GM21381 (cell line): ENCODE measurements around the gene MID1.
"Not testable (repeated sequence)": the region's sequence is repeated elsewhere in the genome, so short reads cannot be mapped to it uniquely, and the experiment has no call there.

ENCODE experiments used
- ATAC-seq: cut with Tn5 transposase; IDR thresholded peaks from one replicate; pipeline ENCODE4 v1.9.1; 2021; ENCODE audit warnings: mild to moderate bottlenecking, moderate library complexity; ENCODE audit not compliant: unreplicated experiment

The MID1 gene

DNA sequence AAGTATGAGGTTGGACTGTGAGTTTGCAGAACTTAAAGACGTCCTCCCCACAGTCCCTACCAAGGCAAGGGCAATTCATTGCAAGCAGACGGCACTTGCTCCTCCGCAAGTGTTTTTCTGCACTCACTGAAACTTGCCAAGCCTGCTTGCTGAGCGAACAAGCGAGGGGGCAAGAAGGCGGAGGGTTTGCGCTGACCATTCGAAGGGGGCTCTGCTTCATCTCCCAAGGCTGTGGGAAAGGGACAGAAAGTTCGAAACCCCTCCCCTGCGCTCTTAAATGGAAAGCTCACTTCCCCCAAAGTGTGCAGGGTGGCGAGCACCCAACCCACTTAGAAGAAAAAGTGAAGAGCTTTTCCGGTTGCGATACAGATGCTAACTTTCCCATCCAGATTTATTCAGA, 1.4 kb downstream of the MID1 start:
- no peak for ATAC-seq

DNA sequence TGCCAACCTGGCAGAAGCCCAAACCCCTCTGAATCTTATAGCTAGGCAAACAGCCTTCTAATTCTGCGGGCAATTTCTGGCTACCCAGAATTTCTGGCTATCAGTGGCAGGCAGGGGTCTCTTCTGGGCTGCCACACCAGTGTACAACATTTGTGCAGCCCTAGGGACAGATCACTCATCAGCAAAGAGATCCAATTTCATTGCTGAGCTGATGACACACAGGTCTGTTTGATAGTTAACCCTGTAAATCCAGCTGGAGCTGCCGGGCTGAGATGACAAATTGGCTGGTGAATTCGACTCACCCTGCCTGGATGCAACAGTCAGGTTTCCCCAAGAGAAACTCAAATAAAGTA, 2.4 kb downstream of the MID1 start:
- no peak for ATAC-seq

DNA sequence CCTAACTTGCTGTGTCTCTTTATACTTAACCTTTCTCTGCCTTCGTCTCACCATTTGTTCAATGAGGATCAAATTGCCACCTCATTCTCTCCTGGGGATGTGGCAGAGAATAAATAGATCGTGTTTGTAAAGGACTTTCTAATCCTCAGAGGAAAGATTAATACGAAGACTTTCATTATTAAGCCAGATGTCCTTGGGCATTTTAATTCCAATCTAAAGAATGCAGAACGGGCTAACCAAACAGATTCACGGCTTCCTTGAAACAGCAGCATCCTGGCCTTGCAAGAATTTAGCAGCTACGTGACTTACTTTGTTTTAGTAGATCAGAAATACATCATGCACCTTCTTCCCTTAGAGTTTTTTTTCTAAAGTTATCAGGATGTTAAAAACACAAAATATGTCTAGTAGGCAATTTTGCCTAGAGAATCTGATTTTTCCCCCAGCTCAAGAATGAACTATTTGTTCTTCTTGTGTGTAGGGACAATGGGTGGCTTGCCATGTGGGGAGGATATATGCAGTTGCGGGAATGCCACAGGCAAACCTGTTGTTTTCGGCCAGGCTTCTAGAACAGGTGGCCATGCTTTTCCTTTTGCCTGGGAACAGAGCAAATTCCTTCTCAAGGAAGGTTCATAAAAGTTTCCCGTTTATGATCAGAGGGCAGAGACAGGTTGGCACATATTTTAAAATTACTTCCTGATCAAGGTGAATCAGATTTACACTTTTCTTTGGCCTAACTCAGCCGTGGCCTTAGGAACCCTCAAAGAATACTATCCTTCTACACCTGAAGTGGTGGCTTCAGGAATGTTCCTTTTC, 3.0 kb downstream of the MID1 start:
- ATAC-seq, result no peak

DNA sequence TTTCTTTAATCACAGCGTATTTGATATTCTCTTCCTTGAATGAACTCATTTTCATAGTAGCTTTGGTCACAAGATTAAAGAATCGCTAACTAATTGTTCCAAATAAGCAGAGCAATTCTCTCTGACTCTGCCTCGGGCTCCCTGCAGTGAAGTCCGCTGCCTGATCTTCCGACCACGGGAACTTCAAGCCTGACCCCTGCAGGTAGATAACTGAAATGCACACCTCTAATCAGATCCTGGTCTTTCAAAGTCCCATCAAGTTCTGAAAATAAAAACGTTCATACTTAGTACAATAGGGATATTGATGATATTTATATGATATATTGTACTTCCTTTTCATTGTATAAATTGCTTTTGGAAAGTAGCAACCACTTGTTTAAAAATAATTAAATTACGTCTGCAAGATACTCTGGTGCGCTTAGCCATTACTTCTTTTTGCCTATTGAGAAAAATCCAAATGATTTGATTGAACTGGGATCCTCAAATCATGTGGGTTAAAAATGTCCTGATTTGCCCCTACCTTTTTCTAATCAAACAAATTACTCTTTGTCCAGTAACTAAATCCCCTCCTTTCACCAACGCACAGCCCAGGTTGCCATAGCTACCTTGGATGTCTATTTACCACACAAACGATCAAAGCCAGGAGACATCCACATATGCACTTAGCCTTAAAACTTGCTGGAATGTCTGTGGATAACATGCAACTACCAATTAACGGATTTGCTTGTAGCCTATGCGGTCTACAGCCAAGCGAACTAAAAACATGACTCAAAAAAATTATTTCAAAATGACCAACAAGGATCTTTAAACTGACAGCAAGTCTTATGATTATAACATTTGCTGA, 4.2 kb downstream of the MID1 start:
- ATAC-seq, result peak; percentile 65

DNA sequence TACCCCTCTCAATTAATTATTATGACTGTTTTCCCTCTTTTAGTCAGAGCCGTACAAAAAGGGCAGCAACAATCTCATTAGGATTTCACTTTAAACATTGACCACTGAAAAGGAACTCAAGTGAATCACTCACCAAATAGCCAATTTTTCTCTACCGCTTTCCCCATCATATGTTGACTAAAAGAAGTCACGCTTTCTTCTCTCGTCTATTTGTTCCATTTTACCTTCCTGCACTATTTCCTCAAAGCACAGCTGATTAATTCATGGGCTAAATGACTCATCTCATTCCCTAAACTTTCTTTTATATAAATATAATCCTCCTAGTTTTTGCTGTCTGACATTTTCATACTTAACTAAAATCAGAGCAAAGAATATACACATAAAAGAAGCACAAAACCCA, 8.2 kb downstream of the MID1 start:
- ATAC-seq, result no peak

DNA sequence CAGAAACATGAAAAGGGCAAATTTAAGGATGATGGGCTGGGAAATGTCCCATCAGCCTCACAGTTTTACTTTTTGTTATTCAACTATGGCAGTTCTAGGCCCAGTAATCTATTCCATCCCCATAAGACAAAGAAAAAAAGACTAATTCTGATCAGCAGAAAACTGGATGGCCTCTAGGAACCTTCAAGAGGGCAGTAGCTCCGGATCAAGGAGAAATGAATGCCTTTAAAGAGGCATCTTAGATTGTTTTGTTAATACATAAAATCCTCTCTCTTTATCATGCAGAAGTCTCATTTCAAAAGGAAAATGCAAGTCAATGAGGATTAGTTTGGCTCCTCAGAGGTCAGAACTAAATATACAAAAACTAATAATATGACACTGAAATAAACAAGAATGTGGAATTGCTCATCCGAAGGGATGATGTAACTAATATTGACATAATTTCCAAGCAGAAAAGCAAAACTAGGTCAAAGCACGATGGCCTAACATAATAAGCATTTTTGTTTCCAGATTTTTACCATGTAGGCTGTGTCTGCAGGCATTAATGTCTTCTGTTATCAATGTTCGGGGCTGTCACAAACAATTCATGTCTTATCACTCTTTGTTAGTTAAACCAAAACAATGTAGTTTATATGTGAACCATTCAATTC, 8.8 kb downstream of the MID1 start:
- no peak for ATAC-seq

DNA sequence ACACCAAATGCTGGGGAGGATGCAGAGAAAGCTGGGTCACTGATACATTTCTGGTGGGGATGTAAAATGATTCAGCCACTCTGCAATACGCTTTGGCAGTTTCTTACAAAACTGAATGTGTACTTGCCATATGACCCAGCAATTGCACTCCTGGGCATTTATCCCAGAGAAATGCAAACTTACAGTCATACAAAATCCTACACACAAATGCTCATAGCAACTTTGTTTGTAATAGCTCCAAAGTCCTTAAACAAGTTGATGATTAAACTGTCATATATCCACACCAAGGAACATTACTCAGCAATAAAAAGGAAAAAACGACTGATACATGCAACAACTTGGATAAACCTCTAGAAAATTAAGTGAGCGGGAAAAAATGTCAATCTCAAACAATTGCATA, 12.3 kb downstream of the MID1 start:
- no peak for ATAC-seq

DNA sequence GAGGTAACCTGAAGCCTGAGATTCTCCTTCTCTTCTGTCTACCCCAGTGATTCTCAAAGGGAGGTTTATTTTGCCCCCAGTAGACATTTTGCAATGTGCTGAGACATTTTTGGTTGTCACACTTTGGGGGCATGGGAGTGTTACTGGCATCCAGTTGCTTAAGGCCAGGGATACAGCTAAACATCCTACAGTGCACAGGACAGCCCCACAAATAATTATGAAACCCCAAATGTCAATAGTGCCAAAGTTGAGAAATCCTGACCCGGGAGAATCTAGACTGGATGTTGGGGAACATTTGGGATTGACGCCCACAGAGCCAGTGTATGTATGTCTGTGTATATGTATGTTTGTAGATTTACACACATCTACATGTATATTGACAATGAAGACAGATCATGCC, 13.2 kb downstream of the MID1 start:
- ATAC-seq, result no peak

DNA sequence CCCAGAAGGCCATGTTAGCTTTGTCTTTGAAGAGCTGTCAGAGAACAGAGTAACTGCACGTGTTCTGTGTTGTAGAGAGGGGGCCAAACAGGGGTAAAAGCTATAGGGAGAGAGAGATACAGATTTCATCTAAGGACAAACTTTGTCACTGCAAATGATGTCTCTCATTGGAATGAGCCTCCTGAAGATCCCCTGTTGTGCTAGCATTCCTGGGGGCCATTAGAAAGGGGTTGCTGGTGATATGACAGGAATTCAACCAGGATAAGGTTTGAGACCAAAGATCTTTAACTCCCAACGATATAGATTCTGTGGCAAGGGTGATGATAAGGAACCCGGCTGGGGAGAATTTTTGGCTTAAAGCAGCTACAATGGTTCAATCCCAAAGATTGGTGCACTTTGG, 16.8 kb downstream of the MID1 start:
- no peak for ATAC-seq

DNA sequence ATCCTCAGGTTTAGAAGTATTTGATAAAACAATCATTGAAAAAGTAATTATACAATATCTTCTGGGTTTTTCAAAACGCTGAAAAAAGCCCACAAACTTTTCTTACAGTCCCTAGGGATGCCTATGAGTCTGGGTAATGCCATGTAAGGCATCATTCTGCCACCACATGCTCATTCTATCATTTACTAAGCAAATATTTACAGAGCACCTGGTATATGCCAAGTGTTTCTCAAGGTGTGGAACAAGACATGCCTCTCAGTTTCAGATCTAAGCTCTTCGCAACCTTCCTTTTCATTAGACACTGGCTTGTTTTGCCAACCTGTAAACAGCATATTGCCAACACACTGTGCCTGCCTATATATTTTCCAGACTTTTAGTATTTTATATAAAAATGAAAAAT, 17.7 kb downstream of the MID1 start:
- ATAC-seq, result no peak

DNA sequence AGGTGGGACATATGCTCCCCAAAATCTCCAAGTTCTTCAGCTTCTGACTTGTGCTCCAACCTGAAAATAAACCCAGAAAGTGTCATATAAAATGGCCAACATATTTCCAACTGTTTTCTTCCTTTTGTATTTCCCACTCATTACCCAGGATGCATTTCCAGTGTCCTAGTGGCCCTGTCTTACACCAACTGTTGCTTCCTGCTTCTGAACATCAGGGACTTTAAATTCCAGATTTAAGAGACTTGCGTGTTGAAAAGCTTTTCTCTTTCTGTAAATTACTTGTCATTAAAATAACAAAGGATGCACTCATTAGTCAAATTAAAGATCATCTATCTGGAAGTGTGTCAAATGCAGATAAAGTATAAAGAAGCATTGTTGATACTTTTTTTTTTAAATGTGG, 19.9 kb downstream of the MID1 start:
- no peak for ATAC-seq

DNA sequence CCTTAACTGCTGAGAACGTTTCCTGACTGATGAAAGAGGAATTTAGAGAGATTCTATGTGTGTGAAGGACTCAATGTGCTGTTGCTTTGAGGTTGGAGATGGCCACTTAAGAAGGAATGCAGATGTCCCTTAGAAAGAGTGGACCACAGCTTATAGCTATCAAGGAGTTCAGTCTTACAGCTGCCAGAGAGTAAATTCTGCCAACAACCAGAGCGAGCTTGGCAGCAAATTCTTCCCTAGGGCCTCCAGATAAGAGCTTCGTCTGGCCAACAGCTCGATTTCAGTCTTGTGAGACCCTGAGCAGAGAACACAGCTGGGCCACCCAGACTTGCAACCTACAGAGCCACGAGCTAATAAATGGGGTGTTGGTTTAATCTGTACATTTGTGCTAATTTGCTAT, 21.8 kb downstream of the MID1 start:
- ATAC-seq, result no peak

DNA sequence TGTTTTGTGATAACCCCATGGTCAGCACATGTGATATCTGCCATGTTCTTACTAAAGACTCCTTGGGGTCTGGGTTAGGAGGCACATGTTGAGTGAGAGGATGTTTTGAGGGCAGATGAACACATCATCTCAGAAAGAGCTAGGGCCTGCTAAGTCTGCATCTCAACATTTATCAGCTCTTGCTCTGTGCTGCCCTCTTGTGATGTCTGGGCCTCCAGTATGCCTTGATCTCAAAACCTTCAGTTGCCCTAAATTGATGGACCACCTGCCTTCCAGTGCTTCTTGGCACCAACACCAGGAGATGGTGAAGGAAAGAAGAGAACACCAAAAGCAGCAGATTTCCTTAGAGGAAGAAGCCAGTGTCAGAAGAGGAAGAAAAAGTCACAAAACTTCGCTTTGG, 22.5 kb downstream of the MID1 start:
- no peak for ATAC-seq

DNA sequence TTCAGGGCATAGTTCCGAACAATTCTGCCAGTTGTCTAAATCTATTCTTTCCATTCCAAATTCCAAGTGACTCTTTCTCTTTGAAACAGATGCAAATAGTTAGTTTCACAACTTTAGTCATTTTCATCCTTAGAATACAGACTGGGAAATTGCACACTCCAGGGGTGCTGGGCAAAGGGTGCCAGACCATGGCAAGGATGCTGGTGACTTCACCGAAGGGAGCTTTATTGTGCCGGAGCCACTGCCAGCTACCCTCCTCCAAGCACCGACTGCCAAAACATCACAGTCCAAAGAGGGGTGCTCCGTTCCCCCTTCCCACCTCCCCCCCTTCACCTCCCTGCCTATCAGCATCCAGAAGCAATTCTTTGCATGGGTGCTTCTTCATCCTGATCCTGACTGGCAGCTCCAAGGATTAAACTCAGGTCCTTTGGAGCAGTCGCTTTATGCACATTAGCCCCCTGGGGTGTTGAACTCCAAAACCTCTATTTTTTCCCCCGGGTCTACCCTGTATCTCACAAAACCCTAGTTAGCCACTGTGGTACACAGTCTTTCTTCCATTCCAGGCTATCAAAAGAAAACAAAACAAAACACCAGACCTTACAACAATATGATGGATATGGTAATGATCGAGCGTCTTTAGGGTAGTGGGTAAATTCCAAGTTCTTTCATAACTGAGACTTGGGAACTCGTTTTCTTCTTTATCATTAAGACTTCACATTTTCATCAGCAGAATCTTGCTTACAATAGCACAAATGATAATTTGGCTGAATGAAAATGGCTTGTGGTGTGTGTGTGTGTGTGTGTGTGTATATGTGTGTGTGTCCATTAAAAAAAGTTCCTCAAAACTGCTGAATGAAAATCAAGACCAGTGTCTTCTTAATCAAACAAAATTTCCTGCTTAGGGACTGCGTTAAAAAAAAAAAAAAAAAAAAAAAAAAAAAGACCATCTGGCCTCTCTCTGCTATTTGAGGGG, 28.7 kb downstream of the MID1 start:
- no peak for ATAC-seq

DNA sequence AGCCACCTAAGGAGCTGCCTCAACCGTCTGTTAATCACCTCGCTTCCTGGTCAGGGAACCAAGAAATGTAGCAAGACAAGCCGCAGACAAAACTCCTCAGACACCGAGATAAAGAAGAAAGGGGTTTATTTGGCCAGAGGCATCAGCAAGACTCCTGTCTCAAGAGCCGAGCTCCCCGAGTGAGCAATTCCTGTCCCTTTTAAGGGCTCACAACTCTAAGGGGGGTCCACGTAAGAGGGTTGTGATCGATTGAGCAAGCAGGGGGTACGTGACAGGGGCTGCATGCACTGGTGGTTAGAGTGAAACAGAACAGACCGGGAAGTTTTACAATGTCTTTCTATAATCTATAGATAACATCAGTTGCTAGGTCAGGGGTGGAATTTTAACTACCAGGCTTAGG, 30.6 kb downstream of the MID1 start:
- not testable (repeated sequence) for ATAC-seq

DNA sequence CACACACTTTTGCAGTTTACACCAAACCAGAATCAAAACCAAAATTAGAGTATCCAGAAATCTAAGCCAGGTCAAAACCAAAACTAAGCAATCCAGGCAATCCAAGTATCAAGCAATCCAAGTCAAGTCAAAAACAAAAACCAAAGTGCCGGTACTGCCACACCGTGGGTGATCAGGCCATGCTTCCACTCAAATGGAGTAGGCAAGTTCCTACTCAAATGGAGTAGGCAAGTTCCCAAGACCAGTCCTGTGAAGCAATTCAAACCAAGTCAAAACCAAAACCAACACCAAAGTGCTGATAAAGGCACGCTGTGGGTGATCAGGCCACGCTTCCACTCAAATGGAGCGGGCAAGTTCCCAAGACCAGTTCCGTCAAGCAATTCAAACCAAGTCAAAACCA, 31.3 kb downstream of the MID1 start:
- ATAC-seq, result no peak

DNA sequence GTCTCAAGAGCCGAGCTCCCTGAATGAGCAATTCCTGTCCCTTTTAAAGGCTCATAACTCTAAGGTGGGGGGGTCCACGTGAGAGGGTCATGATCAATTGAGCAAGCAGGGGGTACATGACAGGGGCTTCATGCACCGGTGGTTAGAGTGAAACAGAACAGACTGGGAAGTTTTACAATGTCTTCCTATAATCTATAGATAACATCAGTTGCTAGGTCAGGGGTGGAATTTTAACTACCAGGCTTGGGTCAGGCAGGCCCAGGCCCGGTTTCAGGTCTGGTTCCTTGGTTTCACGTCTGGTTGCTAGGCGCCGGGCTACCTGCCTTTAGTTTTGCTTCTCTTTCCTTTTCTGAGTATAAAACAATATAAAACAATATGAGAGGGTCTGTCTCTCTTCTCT, 35.5 kb downstream of the MID1 start:
- ATAC-seq, result not testable (repeated sequence)

DNA sequence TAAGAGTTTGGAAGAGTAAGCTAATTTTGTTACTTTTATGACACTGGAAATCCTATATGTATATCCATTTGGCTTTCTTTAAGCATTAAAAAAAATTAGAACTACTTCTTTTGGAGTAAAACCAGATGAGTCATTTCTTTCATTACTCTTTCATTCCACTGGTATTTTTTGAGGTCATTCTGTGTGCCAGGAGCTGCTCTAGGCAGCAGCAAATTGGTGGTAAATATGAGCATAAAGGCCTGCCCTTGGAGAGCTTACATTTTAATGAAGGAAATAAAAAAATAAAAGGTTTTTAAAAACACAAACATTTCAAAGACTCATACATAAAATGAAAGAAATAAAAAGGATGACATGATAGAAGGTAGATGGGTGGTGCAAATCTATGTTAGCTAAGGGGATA, 37.4 kb downstream of the MID1 start:
- no peak for ATAC-seq

DNA sequence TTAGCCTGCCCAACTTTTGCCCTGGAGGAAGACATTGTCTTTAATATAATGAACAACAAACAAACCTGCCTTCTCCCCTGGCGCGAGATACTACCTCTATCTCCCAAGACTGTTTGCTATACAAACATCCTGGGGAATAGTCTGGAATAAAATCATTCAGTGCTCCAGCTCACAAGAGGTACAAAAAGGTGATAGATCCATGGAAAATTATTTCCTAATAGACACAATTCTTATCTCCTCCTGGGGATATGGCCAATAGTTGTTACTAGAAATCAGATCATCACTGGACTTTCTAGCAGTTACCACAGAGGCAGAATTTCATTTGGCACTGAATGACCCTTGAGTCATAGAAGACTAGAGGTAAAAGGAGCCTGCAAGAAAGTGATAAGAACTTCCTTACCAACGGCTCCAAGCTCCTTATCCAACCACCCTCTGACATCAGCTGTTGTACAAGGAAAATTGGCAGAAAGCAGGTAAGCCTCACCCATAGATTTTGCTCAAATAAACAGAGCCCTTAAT, 38.1 kb downstream of the MID1 start:
- no peak for ATAC-seq
